COLO829 (cell line): ENCODE data around the gene APRT.
"Not testable (repeated sequence)": the region's sequence is repeated elsewhere in the genome, so short reads cannot be mapped to it uniquely, and the experiment has no call there.

ENCODE experiments used
- DNase-seq: peaks from one replicate; pipeline ENCODE4 v3.0.0; 2012; ENCODE audit warnings: low spot score

Gene APRT

GRCh38 chr16:88788749-88789148 lies 23.0 kb downstream of the APRT start:
- DNase-seq = not testable (repeated sequence)

GRCh38 chr16:88787579-88788314 lies 24.0 kb downstream of the APRT start:
- no peak for DNase-seq

GRCh38 chr16:88785106-88785924 lies 26.4 kb downstream of the APRT start, which contains the start of gene PIEZO1:
TSS of gene PIEZO1 (minus strand) at chr16:88785220. CDS start at chr16:88784964, 256 bp downstream.
- DNase-seq = no peak

GRCh38 chr16:88784856-88785105 lies 26.9 kb downstream of the APRT start:
- DNase-seq = no peak

GRCh38 chr16:88784074-88784855 lies 27.5 kb downstream of the APRT start:
- DNase-seq = no peak

GRCh38 chr16:88783391-88784073 lies 28.2 kb downstream of the APRT start:
- no peak for DNase-seq

- DNase-seq = no peak
These were observed 29.0 kb downstream of the APRT start for GRCh38 chr16:88782454-88783390.

GRCh38 chr16:88781140-88782077 lies 30.3 kb downstream of the APRT start:
- no peak for DNase-seq

- no peak for DNase-seq
These were observed 31.3 kb downstream of the APRT start for GRCh38 chr16:88780142-88781062.

- DNase-seq = no peak
These were observed 32.2 kb downstream of the APRT start for GRCh38 chr16:88779406-88780141.

GRCh38 chr16:88778541-88779065 lies 33.1 kb downstream of the APRT start:
- DNase-seq = no peak

- DNase-seq = no peak
These were observed 33.5 kb downstream of the APRT start for GRCh38 chr16:88778271-88778525.

GRCh38 chr16:88777471-88778270 lies 34.1 kb downstream of the APRT start:
- DNase-seq = no peak

- no peak for DNase-seq
These were observed 35.9 kb downstream of the APRT start for GRCh38 chr16:88775825-88776224.

- DNase-seq = no peak
These were observed 37.0 kb downstream of the APRT start for GRCh38 chr16:88774544-88775393.

GRCh38 chr16:88773812-88774291 lies 37.9 kb downstream of the APRT start:
- DNase-seq = no peak
